A673 (cell line): Measurements from ENCODE around the gene FAM20A. TPM values are rescaled to one million over a fixed set of nuclear protein-coding genes. Genes with fewer than 3 reads are reported as not detected.

Source experiments
- Bru-seq: library from RNA; stranded (reverse); fragments of 400-500 nt; gene quantifications from one replicate; lab custom pipeline; 2021; lab: Mats Ljungman, UMichigan
- BruChase-seq, 2 experiments: library from RNA; stranded (reverse); fragments of 400-500 nt; gene quantifications; one replicate each; lab custom pipeline; 2021; lab: Mats Ljungman, UMichigan
- BruUV-seq: library from RNA; stranded (reverse); fragments of 400-500 nt; replicated peaks from 2 replicates; lab custom pipeline; 2021; lab: Mats Ljungman, UMichigan
- CTCF ChIA-PET: fragments of 300-600 bp; sonication (Branson Sonifier 250); formaldehyde crosslinking; loops from one replicate; lab custom pipeline; 2022; ENCODE audit warnings: antibody characterized with exemption; lab: Charles Lee
- POLR2A ChIA-PET: fragments of 300-600 bp; sonication (Branson Sonifier 250); formaldehyde crosslinking; loops from one replicate; lab custom pipeline; 2022; ENCODE audit warnings: antibody characterized with exemption; ENCODE audit not compliant: low non-redundant PET; lab: Charles Lee
- DNase-seq: peaks from one replicate; pipeline ENCODE4 v3.0.0-alpha.2; 2015; ENCODE audit warnings: low spot score
- H3K27ac ChIP-seq: fragments of 200-600 bp; sonication (generic); 2 replicates; pipeline ENCODE4 v1.5.1; 2016; ENCODE audit warnings: mixed run types, low read depth, mild to moderate bottlenecking, mixed read lengths, antibody characterized with exemption, low read length; ENCODE audit not compliant: poor library complexity, severe bottlenecking
- H3K27me3 ChIP-seq: fragments of 200-600 bp; sonication (generic); replicated peaks from 2 replicates; pipeline ENCODE4 v1.6.1; 2017; ENCODE audit warnings: mixed run types, low read depth, mild to moderate bottlenecking, mixed read lengths, antibody characterized with exemption, low read length; ENCODE audit not compliant: insufficient read depth, poor library complexity
- H3K36me3 ChIP-seq: fragments of 200-600 bp; sonication (generic); 2 replicates; pipeline ENCODE4 v1.6.1; 2016; ENCODE audit warnings: mixed run types, mild to moderate bottlenecking, mixed read lengths, antibody characterized with exemption, low read length; ENCODE audit not compliant: insufficient read depth, poor library complexity, severe bottlenecking
- H3K4me1 ChIP-seq: fragments of 200-600 bp; sonication (generic); 2 replicates; pipeline ENCODE4 v1.6.1; 2017; ENCODE audit warnings: mixed run types, mild to moderate bottlenecking, mixed read lengths, antibody characterized with exemption, low read length; ENCODE audit not compliant: insufficient read depth, poor library complexity, severe bottlenecking
- H3K4me3 ChIP-seq: fragments of 200-600 bp; sonication (generic); 2 replicates; pipeline ENCODE4 v1.5.1; 2016; ENCODE audit warnings: low read depth, mixed run types, mild to moderate bottlenecking, mixed read lengths, low read length; ENCODE audit not compliant: poor library complexity, severe bottlenecking
- H3K9me3 ChIP-seq: fragments of 200-600 bp; sonication (generic); 2 replicates; pipeline ENCODE4 v1.6.1; 2016; ENCODE audit warnings: mixed run types, low read depth, mild to moderate bottlenecking, mixed read lengths, antibody characterized with exemption, low read length; ENCODE audit not compliant: poor library complexity, severe bottlenecking
- EZH2 ChIP-seq: fragments of 200-600 bp; sonication (generic); IDR thresholded peaks from 2 replicates; pipeline ENCODE4 v1.6.1; 2017; ENCODE audit warnings: borderline replicate concordance, low read depth, mild to moderate bottlenecking, mixed read lengths, antibody characterized with exemption, low read length; ENCODE audit not compliant: poor library complexity, severe bottlenecking
- intact Hi-C: fragments of 100-400 bp; cut with micrococcal nuclease; formaldehyde crosslinking; loops from one replicate; pipeline ENCODE4 v1.10.0; 2022; ENCODE audit not compliant: unreplicated experiment
- long read RNA-seq: library from polyadenylated mRNA; stranded (forward); transcript quantifications from one replicate; pipeline ENCODE4 v2.0.0, GENCODE V29; 2022
- total RNA-seq: library from RNA; stranded (reverse); gene quantifications from 2 replicates; pipeline ENCODE4 v1.2.3, GENCODE V29; 2021
- TF ChIP-seq, protein P1 (sequence below): fragments of 300-800, 200-600 bp; sonication (generic); conservative IDR thresholded peaks from 2 replicates; pipeline ENCODE4 v1.5.1; 2017; ENCODE audit warnings: low read depth, mild to moderate bottlenecking, antibody characterized with exemption, low read length, moderate library complexity, mixed read lengths

FAM20A gene
- total RNA-seq = not detected in 2 replicates
- percentile 1 among the genes with signal in this experiment for Bru-seq, nascent RNA
- BruChase-seq, experiment 1, labeled RNA remaining after a 2-hour chase = not detected
- BruChase-seq, experiment 2, labeled RNA remaining after a 6-hour chase = not detected
- long read RNA-seq, partial matches to known transcripts = 0 of 1 reads
- long read RNA-seq, other reads (novel, unspliced or antisense) = 1 of 1 reads

GRCh38 chr17:68600931-68601564 lies at the start of gene FAM20A:
FAM20A (minus strand) TSS chr17:68601367; CDS start chr17:68600666, 701 bp downstream.
- H3K4me1 ChIP-seq = peaks cover 6% of the 10 kb centered on the region
- BruUV-seq = no TSS peak
- ChIA-PET POLR2A (no interaction called here), CTCF (no interaction called here)
- H3K27ac ChIP-seq = no peak within 1 kb of the TSS
- intact Hi-C loops = no loop called here
- DNase-seq = peak; percentile 18
- peaks cover 56% of the 10 kb centered on the region for H3K27me3 ChIP-seq
- no peaks in the 10 kb centered on the region for H3K36me3 ChIP-seq
- H3K9me3 ChIP-seq = no peaks in the 10 kb centered on the region
- peak within 1 kb of the TSS; percentile 35 for H3K4me3 ChIP-seq
- TF ChIP-seq, protein P1, sequence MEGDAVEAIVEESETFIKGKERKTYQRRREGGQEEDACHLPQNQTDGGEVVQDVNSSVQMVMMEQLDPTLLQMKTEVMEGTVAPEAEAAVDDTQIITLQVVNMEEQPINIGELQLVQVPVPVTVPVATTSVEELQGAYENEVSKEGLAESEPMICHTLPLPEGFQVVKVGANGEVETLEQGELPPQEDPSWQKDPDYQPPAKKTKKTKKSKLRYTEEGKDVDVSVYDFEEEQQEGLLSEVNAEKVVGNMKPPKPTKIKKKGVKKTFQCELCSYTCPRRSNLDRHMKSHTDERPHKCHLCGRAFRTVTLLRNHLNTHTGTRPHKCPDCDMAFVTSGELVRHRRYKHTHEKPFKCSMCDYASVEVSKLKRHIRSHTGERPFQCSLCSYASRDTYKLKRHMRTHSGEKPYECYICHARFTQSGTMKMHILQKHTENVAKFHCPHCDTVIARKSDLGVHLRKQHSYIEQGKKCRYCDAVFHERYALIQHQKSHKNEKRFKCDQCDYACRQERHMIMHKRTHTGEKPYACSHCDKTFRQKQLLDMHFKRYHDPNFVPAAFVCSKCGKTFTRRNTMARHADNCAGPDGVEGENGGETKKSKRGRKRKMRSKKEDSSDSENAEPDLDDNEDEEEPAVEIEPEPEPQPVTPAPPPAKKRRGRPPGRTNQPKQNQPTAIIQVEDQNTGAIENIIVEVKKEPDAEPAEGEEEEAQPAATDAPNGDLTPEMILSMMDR = no peak
- TF ChIP-seq EZH2 = no peak

- no peaks in the 10 kb centered on the region for H3K36me3 ChIP-seq
- H3K4me1 ChIP-seq = no peaks in the 10 kb centered on the region
- ChIA-PET CTCF (no interaction called here), POLR2A (no interaction called here)
- intact Hi-C loops = no loop called here
- peaks cover 14% of the 10 kb centered on the region for H3K27me3 ChIP-seq
- H3K4me3 ChIP-seq = no peak overlapping the region
- H3K27ac ChIP-seq = no peak overlapping the region
- BruUV-seq = no TSS peak
- DNase-seq = no peak
- TF ChIP-seq EZH2 = no peak
- TF ChIP-seq, protein P1 = no peak
- no peaks in the 10 kb centered on the region for H3K9me3 ChIP-seq
These were observed 48.2 kb upstream of the FAM20A start for GRCh38 chr17:68649324-68649723.

- peaks cover 19% of the 10 kb centered on the region for H3K27me3 ChIP-seq
- H3K4me3 ChIP-seq = no peak overlapping the region
- no peaks in the 10 kb centered on the region for H3K4me1 ChIP-seq
- TF ChIP-seq EZH2 = no peak
- TF ChIP-seq, protein P1 = no peak
- intact Hi-C loops = no loop called here
- no peak for DNase-seq
- H3K36me3 ChIP-seq = no peaks in the 10 kb centered on the region
- no peak overlapping the region for H3K27ac ChIP-seq
- POLR2A ChIA-PET = no interaction called here
- BruUV-seq = no TSS peak
- CTCF ChIA-PET = no interaction called here
- no peaks in the 10 kb centered on the region for H3K9me3 ChIP-seq
These were observed 45.7 kb upstream of the FAM20A start for GRCh38 chr17:68646626-68647526.
